ENCODE results near the gene RAD23B. TPM values are rescaled to one million over a fixed set of nuclear protein-coding genes. Genes with fewer than 3 reads are reported as not detected.

Gene RAD23B
- polyA plus RNA-seq, 3 donors: 21.6 to 50.0 (median 24.7) TPM

- peaks cover 2 to 17% (median 2%) of the 10 kb centered on the region in 3 donors for H3K27me3 Mint-ChIP-seq (ENCODE audit: low read depth in 3 of 3)
- H3K9me3 ChIP-seq (replicated peaks in 1 of 2; ENCODE audit: control insufficient read depth in 1 of 2, insufficient read depth in 1 of 2, low read length in 2 of 2): no peaks in the 10 kb centered on the region
- H3K4me3 Mint-ChIP-seq: no peak overlapping the region
- no peaks in the 10 kb centered on the region for H3K79me2 ChIP-seq (ENCODE audit: insufficient read depth, low read length)
- no peak for DNase-seq
- no peaks in the 10 kb centered on the region for H3K36me3 Mint-ChIP-seq
- H3K27me3 ChIP-seq (ENCODE audit: control insufficient read depth in 2 of 2, insufficient read depth in 2 of 2, low read length in 2 of 2): peaks cover 2 to 5% of the 10 kb centered on the region in 2 donors
- H3K4me2 ChIP-seq (replicated peaks; ENCODE audit: extremely low read depth, low read length, poor library complexity, severe bottlenecking): no peak overlapping the region
- no peaks in the 10 kb centered on the region for H3K4me1 Mint-ChIP-seq
- no peaks in the 10 kb centered on the region for H3K4me1 ChIP-seq (ENCODE audit: control insufficient read depth in 1 of 2, insufficient read depth in 2 of 2, low read length in 2 of 2)
- no peak overlapping the region for H3K27ac Mint-ChIP-seq
- no peaks in the 10 kb centered on the region for H4K20me1 ChIP-seq (ENCODE audit: insufficient read depth, low read length)
- no peak for TF ChIP-seq CTCF (IDR thresholded peaks at IDR 0.05)
- H3K9me3 Mint-ChIP-seq: peaks cover 0 to 3% (median 0%) of the 10 kb centered on the region in 7 donors
- intact Hi-C loops (cut with micrococcal nuclease): no loop called here
- no peak overlapping the region for H3K27ac ChIP-seq (ENCODE audit: low read depth in 1 of 2, low read length in 2 of 2)
- no peak overlapping the region for H3K4me3 ChIP-seq (replicated peaks in 1 of 3; ENCODE audit: low read depth in 2 of 3, low read length in 3 of 3)
- H3K36me3 ChIP-seq (replicated peaks in 1 of 2; ENCODE audit: control insufficient read depth in 1 of 2, insufficient read depth in 2 of 2, low read length in 2 of 2): no peaks in the 10 kb centered on the region
- WGBS (ENCODE audit: insufficient coverage): 88% methylated on average over 1 of the region's 2 CpGs
- H3K9ac ChIP-seq (ENCODE audit: insufficient read depth, low read length, poor library complexity, severe bottlenecking): no peak overlapping the region
- no peak overlapping the region for H2AFZ ChIP-seq (ENCODE audit: insufficient read depth, low read depth, low read length, poor library complexity, severe bottlenecking)
Observed at GRCh38 chr9:107249665-107250285, 33.3 kb upstream of the RAD23B start.

GRCh38 chr9:107251756-107252322 lies 31.2 kb upstream of the RAD23B start:
- H3K27me3 ChIP-seq (ENCODE audit: control insufficient read depth in 2 of 2, insufficient read depth in 2 of 2, low read length in 2 of 2): peaks cover 2 to 5% of the 10 kb centered on the region in 2 donors
- Mint-ChIP-seq H3K36me3 (no peaks in the 10 kb centered on the region), H3K27me3 (ENCODE audit: low read depth in 3 of 3) (peaks cover 2 to 17% (median 2%) of the 10 kb centered on the region in 3 donors), H3K9me3 (peaks cover 0 to 3% (median 0%) of the 10 kb centered on the region in 7 donors), H3K4me1 (no peaks in the 10 kb centered on the region), H3K4me3 (no peak overlapping the region), H3K27ac (no peak overlapping the region)
- no peaks in the 10 kb centered on the region for H4K20me1 ChIP-seq (ENCODE audit: insufficient read depth, low read length)
- H3K9ac ChIP-seq (ENCODE audit: insufficient read depth, low read length, poor library complexity, severe bottlenecking): no peak overlapping the region
- no peak for DNase-seq
- H3K9me3 ChIP-seq (replicated peaks in 1 of 2; ENCODE audit: control insufficient read depth in 1 of 2, insufficient read depth in 1 of 2, low read length in 2 of 2): no peaks in the 10 kb centered on the region
- WGBS (ENCODE audit: insufficient coverage): 95% methylated on average over 3 of the region's 4 CpGs
- intact Hi-C loops (cut with micrococcal nuclease): no loop called here
- H3K4me2 ChIP-seq (replicated peaks; ENCODE audit: extremely low read depth, low read length, poor library complexity, severe bottlenecking): no peak overlapping the region
- no peak overlapping the region for H3K27ac ChIP-seq (ENCODE audit: low read depth in 1 of 2, low read length in 2 of 2)
- no peaks in the 10 kb centered on the region for H3K79me2 ChIP-seq (ENCODE audit: insufficient read depth, low read length)
- no peak overlapping the region for H3K4me3 ChIP-seq (replicated peaks in 1 of 3; ENCODE audit: low read depth in 2 of 3, low read length in 3 of 3)
- no peaks in the 10 kb centered on the region for H3K4me1 ChIP-seq (ENCODE audit: control insufficient read depth in 1 of 2, insufficient read depth in 2 of 2, low read length in 2 of 2)
- TF ChIP-seq CTCF (IDR thresholded peaks at IDR 0.05): no peak
- H2AFZ ChIP-seq (ENCODE audit: insufficient read depth, low read depth, low read length, poor library complexity, severe bottlenecking): no peak overlapping the region
- no peaks in the 10 kb centered on the region for H3K36me3 ChIP-seq (replicated peaks in 1 of 2; ENCODE audit: control insufficient read depth in 1 of 2, insufficient read depth in 2 of 2, low read length in 2 of 2)

Data from CD14-positive monocyte (primary cell).